HG03095 (cell line): ENCODE results near the gene DSTYK.
"Not testable (repeated sequence)": the region's sequence is repeated elsewhere in the genome, so short reads cannot be mapped to it uniquely, and the experiment has no call there.

Experiments
- ATAC-seq: cut with Tn5 transposase; IDR thresholded peaks from one replicate; pipeline ENCODE4 v1.9.1; 2021; ENCODE audit warnings: moderate library complexity; ENCODE audit not compliant: unreplicated experiment

Gene DSTYK

GRCh38 chr1:205172729-205173366, 38.7 kb downstream of the DSTYK start:
- ATAC-seq = no peak

GRCh38 chr1:205171369-205171768, 40.1 kb downstream of the DSTYK start:
- ATAC-seq = no peak

- no peak for ATAC-seq
Observed at GRCh38 chr1:205170532-205171269, 40.8 kb downstream of the DSTYK start.

- no peak for ATAC-seq
Observed at GRCh38 chr1:205169248-205169647, 42.3 kb downstream of the DSTYK start.

- ATAC-seq = no peak
Observed at GRCh38 chr1:205168291-205168690, 43.2 kb downstream of the DSTYK start.

- no peak for ATAC-seq
Observed at GRCh38 chr1:205162301-205162700, 49.2 kb downstream of the DSTYK start.

- no peak for ATAC-seq
Observed at GRCh38 chr1:205161076-205161475, 50.4 kb downstream of the DSTYK start.

- ATAC-seq = no peak
Observed at GRCh38 chr1:205158048-205158616, 53.4 kb downstream of the DSTYK start.

GRCh38 chr1:205155665-205156377, 55.7 kb downstream of the DSTYK start:
- not testable (repeated sequence) for ATAC-seq

GRCh38 chr1:205152505-205152904, 59.0 kb downstream of the DSTYK start:
- ATAC-seq = no peak

- no peak for ATAC-seq
Observed at GRCh38 chr1:205150651-205151428, 60.7 kb downstream of the DSTYK start.

GRCh38 chr1:205147191-205147835, 64.2 kb downstream of the DSTYK start:
- ATAC-seq = no peak

- ATAC-seq = no peak
Observed at GRCh38 chr1:205144751-205145150, 66.8 kb downstream of the DSTYK start.

GRCh38 chr1:205144046-205144720, 67.3 kb downstream of the DSTYK start:
- no peak for ATAC-seq

- no peak for ATAC-seq
Observed at GRCh38 chr1:205142102-205142469, 69.4 kb downstream of the DSTYK start.

GRCh38 chr1:205141236-205142101, 70.0 kb downstream of the DSTYK start:
- no peak for ATAC-seq

- ATAC-seq = no peak
Observed at GRCh38 chr1:205140113-205140512, 71.4 kb downstream of the DSTYK start.

- ATAC-seq = no peak
Observed at GRCh38 chr1:205137901-205138300, 73.6 kb downstream of the DSTYK start.

GRCh38 chr1:205133287-205133686, 78.2 kb downstream of the DSTYK start:
- ATAC-seq = no peak
